ENCODE data around the gene RNF151. TPM values are rescaled to one million over a fixed set of nuclear protein-coding genes. Genes with fewer than 3 reads are reported as not detected.
"Not testable (repeated sequence)": the region's sequence is repeated elsewhere in the genome, so short reads cannot be mapped to it uniquely, and the experiment has no call there.

Gene RNF151, protein sequence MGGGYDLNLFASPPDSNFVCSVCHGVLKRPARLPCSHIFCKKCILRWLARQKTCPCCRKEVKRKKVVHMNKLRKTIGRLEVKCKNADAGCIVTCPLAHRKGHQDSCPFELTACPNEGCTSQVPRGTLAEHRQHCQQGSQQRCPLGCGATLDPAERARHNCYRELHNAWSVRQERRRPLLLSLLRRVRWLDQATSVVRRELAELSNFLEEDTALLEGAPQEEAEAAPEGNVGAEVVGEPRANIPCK
- total RNA-seq (2014; rRNA removed), result not detected in 2 replicates
- 0.07 TPM for polyA plus RNA-seq (2012)

DNA sequence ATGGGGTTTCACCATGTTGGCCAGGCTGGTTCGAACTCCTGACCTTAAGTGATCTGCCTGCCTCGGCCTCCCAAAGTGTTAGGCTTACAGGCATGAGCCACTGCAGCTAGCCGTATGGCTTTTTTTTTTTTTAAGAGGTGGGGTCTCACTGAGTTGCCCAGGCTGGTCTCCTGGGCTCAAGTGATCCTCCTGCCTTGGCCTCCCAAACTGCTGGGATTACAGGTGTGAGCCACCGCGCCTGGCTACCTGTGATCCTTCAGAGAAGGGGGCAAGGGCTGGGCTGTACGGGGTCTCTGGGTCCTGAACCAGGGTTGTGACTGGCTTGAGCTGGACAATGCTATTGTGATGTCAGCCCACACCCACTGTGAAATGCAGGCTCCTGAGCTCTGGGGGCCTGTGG, at the start of gene RNF151:
RNF151 (plus strand) TSS at position 397 of the 400 bp plus-strand sequence. CDS start 26 bp downstream, outside the sequence.
- no peak for DNase-seq (ENCODE audit: low read depth)

DNA sequence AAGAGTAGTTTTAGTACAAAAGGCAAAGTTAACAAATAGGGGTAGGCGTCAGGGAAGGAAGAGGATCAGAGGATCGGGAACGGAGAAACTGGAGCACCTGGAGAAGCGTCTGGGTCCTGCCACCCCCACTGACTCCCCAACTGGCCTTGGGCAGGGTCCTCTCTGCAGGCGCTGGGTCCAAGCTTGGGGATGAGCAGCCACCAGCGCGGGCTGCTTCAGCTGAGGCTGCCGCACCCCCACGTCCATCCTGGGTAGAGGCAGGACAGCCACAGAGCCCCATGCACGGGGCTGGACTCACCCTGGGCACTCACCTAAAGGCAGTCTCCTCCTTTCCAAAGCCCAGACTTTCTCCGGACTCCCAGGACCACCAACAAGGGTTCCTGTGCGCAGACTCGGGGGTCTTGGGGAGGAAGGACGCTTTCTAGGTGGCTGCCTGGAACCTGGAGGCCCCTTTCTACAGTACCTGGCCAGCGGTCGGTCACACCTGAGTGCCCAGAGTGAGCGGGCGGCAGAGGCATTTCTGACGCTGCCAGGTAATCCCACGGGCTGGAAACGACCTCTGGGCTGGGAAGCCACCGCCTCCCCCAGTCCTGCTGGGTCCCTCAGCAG, 49.5 kb upstream of the RNF151 start:
- DNase-seq (ENCODE audit: low read depth), result no peak

DNA sequence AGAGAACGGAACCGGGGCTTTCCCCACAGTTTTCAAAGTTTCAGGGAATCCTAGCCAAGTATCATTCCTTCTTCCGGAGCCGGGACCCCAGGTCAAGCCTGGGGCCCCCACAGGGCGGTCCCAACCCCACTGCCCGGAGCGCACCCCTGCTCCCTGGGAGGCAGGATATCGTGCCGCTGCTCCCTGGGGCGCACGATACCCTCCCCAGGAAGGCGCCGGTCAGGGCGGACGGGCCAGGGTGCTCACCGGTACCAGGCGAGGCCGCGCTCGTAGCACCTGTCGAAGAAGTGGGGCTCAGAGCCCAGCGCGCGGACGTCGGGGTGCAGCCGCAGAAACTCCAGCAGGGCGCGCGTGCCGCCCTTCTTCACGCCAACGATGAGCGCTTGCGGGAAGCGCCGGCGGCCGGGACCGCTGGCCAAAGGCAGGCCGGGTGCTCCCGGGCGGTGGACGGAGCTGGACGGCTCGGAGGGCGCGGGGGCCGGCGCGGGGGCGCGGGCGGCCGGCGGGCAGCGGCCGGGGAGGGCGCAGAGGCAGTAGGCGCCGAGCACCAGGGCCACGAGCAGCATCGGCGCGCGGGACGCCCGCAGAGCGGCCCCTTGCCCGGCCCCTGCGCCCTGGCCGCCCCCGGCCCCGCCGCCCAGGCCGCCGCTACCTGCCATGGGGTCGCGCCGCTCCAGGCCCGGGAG, 48.8 kb upstream of the RNF151 start:
- no peak for DNase-seq (ENCODE audit: low read depth)

DNA sequence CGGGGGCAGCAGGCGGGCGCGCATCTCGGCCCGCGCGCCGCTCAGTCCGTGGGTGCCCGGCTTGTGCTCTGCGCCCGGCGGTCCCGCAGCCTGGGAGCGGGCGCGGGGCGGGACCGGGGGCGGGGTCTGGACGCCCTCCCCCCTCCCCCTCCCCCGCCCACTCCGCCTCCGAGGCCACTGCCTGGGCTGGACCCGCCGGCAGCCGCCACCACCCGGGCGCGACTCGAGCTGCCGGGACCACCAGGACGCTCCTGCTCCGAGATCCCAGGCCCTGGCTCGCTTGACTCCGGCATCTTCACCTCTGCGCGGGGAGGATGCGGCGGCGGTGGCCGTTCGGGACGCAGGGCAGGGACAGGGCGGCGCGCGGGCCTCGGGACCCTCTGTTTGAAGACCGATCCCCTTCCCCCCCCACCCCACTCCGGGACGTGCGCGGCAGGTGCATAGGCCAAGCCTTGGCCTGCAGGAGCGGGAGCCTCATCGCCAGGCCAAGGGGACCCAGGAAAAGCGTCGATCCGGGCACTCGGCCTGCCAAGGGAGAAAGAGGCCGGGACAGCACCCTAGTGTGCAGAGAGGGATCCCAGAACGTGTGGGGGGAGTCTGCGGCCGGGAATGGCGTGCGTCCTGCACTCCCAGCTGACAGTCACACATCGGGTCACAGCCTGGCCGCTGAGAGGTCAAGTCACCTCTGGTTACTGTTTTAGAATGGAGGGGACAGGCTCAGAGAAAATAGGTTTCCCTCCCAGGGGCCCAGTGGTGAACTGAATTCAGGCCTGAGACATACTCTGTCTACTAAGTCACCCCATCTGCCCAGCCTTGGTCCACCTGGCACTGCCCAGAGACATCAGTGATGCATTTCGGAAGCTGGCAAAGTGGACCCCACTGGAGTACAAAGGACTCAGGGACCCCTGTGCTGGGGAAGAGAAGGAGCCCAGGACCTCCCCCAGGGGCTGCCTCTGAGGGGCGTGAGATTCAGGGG, 48.0 kb upstream of the RNF151 start, which contains the start of gene HS3ST6:
HS3ST6 (minus strand) TSS at position 65 of the 976 bp plus-strand sequence. CDS start 92 bp downstream, outside the sequence.
- DNase-seq (ENCODE audit: low read depth), result no peak

DNA sequence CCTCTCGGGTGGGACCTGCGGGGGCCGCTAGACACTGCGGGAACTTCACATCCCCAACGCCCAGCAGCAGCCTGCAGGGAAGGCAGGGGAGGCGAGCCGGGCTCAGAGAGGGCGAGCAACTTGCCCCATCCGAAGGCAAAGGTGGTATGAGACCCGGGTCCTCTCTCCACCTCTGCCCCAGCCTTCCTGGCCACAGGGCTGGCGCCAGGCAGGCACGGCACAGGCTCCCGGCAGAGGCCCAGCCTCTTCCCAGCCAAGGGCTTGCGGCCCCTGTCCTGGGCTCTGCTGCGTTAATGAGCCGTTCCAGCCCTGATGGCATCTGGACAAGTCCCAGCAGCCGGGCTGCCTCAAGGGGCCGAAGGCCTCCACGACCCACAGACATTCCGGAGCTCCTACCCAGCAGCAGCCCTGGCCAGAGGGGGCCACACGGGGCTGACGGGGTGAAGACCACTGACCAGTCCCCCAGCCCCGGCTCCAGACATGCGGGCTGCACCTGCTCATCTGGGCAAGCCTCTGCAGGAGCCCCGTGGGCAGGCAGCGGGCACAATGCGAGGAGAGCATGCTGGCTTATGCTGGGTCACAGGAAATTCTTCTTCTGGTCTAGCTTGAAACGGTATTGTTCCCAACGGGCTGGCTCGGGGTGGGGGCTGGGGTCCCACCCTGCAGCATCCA, 47.2 kb upstream of the RNF151 start:
- DNase-seq (ENCODE audit: low read depth), result no peak

DNA sequence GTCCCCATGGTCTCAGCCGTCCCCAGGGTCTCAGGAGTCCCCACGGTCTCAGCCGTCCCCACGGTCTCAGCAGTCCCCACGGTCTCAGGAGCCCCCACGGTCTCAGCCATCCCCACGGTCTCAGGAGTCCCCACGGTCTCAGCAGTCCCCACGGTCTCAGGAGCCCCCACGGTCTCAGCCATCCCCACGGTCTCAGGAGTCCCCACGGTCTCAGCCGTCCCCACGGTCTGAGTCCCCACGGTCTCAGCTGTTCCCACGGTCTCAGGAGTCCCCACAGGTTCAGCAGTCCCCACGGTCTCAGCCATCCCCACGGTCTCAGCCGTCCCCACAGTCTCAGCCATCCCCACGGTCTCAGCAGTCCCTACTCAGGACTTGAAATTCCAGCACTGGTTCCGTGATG, 46.5 kb upstream of the RNF151 start:
- DNase-seq (ENCODE audit: low read depth), result not testable (repeated sequence)

DNA sequence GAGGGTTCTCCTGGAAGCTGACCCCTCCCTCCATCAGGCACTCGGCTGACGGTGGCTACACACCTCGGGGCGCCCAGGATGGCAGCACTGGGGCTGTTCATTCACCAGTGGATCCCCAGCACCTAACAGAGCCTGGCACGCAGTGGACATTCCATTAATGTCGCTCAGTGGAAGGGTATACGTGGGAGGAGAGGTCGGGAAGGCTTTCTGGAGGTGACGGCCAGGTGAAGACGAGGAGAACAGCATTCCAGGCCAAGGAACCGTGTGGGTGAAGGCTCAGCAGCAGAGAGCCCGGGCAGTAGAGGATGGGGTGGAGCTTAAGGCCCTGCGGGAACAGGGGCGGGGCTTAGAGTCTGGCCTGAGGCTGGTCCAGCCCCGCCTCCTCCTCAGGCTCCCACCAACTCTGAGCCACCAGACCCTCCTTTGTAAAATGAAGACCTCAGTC, 45.9 kb upstream of the RNF151 start:
- no peak for DNase-seq (ENCODE audit: low read depth)

DNA sequence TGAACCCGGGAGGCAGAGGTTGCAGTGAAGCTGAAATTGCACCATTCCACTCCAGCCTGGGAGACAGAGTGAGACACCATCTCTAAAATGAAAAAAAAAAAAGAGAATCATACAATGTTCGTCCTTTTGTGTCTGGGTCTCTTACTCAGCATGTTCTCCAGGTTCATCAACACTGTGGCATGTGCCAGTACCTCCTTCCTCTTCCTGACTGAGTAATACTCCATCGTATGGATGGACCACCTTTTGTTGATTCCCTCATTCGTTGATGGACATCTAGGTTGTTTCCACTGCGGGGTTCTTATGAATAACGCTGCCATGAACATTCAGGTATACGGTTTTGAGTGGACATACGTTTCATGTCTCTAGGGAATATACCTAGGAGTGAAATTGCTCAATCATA, 44.3 kb upstream of the RNF151 start:
- no peak for DNase-seq (ENCODE audit: low read depth)

DNA sequence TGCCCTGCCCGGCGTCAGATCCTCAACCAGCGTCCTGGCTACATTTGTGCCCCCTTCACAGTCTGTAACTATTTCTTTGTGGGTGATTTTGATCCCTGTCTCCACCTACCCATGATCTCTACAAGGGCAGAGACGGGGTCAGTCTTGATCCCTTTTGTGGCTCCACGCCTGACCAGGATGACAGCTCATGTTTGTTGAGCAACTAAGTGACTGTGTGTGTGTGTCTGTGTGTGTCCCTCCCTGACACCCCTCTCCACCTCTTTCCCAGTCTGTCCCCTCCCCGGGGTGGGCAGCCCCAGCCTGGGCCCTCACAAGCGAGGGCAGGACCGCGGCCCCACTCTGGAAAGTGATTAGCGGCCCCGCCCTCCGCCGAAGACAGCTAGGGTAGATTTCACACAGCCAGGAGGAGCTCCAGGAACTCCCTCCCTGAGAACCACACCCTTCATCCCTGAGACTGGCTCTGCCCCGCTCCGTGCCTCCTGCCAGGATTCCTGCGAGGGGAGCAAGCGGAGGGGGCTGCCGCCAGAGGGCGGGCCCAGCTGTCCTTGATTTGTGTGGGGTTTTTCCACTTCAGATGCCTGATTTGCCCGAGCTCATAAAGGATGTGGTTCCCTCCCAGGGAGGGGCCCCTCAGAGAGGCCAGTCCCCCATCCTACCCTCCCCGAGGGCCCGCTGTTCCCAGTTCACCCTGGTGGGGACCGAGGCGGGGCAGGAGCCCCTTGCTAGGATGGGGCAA, 43.2 kb upstream of the RNF151 start:
- no peak for DNase-seq (ENCODE audit: low read depth)

DNA sequence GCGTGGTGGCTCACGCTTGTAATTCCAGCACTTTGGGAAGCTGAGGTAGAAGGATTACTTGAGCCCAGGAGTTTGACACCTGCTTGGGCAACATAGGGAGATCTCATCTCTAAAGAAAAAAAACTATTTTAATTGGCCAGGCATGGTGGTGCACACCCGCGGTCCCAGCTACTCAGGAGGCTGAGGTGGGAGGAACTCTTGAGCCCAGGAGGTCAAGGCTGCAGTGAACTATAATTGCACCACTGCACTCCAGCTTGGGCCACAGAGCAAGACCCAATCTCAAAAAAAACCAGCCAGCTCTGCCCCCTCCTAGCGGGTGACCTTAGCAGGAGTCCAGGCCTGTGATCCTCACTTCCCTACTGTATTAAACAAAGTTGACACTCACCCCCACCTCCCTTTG, 42.6 kb upstream of the RNF151 start:
- DNase-seq (ENCODE audit: low read depth), result no peak

DNA sequence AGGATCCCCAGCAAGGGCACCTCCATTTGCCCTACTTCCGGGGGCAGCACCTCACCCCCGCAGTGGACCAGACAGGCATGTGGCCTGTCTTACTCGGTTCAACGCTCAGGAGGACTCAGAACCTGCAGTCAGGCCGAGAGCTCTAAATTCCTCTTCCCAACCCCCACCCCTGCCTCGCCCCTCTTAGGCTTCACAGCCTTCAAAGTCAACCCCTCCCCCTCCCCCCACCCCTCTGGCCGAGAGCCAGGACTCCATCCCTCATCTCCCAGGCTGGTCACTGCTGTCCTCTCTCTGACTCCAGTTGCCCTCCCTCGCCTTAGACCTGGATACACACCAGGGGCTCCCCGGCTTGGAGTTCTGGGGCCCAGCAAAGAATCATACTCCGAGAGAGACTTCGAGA, 40.4 kb upstream of the RNF151 start:
- no peak for DNase-seq (ENCODE audit: low read depth)

DNA sequence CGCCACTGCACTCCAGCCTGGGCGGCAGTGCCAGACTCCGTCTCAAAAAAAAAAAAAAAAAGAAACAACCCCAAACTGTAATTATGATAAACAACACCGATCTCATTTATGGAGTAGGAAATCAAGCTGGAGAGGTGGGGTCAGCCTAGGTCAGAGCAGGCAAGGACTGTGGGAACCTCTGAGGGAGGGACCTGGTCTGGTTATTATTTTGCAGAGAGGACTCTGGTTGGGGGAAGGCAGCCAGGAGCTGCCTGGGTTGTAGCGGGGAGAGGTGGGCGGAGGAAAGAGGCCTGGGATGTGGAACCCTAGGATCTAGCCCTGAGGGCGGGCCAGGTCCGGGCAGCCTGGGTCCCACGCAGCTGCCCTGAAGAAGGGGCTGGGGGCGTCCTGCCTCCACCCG, 37.6 kb upstream of the RNF151 start:
- no peak for DNase-seq (ENCODE audit: low read depth)

DNA sequence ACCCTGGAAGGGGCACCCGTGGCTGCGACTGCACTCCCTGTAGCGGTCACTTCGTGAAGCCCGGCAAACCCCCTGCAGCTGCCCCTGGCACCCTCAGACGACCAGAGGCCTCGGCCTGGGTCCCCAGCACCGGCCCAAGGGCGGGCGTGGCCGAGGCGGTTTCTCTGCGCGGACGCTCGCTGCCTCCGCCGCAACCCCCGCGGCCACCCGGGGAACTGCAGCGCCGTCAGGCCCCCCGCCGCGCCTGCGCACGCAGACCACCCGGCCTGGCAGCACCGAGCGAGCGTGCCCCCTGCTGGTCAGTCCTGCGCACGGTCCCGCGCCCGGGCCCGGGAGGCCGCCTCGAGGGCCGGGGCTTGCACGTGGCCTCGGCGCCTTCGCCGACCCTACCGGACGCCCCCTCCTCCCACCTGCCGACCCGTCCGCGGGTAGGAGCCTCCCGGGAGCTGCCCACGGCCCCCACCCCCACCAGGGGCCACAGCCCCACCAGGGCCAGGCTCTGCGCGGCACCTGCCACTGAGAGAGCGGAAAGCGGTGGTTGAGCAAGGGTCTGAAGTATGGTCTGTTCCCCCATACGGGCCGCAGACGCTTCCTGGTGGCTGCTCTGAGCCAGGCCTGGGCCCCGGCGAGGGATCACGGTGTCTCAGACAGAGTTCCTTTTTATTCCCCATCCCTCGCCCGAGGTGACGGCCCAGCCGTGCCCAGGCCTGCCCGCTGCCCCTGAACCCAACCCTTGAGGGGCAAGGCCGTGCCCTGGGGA, 36.9 kb upstream of the RNF151 start:
- peak; percentile 68 for DNase-seq (ENCODE audit: low read depth)

DNA sequence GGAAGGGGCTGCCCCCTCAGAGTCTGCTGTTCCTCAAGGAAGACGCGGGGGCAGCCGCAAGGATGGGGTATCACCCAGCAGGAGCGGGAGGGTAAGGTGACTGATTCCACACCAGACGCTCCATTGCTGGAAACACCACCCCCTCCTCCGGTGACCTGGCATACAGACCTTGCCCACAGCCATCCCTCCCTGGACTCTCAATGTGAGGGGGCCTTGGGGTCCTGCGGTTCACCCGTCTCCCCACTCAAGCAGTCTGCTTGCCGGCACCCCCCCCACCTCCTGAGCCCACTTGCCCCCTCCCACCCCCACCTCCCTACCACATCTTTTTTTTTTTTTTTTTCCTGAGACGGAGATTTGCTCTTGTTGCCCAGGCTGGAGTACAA, 36.3 kb upstream of the RNF151 start:
- DNase-seq (ENCODE audit: low read depth), result no peak

DNA sequence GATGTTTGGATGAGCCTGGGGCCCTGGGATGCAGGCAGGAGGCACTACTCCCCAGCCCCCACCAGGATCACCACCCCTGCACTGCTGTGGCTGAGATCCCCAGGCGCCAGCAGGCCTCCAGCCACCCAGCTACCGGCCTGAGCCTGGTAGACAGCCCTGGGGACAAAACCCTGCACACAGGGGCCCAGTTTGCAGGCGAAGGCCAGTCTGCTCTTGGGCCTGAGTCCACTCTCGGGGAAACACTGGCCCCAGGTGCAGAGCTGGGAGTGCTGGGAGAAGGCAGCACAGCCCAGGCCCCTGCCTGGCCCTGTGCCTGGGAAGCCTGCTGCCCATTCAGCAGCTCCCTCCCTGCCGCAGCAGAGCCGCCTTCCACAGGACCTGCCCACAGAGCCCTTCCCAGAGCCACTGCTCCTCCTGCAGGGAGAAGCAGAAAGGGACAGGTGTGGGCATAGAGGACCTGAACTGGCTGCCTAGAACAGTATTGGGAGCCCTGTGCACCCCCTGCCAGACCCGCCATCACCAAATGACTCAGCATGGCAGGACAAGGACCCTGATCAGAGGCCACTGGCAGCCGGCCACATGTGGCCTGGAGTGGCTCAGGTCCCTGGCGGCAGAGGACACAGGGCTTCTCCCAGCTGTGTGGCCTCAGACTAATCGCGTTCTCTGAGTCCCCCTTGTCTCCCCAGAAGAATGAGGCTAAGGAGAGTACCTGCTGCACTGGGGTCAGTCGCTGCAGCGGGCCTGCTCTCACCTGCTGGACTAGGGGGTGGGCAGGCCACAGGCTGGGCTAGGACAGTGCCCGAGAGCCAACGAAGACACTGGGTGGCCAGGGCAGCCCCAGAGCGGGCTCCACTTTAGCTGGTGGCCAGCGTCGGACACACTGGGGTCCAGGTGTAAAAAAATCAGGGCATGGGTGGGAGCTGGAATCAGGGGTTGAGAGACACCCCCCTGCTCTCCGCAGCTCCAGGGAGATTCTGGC, 34.3 kb upstream of the RNF151 start:
- DNase-seq (ENCODE audit: low read depth), result no peak

DNA sequence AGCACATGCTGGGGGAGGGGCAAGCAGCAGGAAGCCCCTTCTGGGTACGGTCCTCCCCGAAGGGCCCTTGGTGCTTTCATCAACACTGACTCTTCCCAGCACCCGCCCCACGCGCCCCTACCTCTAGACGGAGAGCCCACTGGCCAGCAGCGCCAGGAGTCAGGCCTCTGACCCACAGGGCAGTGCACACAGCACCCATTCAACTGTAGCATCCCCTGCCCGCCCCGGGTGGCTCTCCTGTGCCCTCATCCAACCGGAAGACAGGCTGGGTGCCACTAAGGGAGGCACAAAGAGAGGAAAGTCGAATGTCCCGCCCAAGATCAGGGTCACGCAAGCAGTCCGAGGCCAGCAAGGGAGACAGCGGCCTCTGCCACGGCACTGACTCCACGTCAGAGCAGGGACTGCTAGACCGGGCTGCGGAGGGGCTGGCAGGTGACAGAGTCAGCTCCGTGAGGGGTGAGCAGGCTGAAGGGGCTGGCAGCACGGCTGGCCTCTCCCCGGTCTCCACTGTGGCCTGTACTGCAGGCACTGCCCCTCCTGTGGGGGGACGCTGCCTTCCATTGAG, 33.5 kb upstream of the RNF151 start:
- no peak for DNase-seq (ENCODE audit: low read depth)

DNA sequence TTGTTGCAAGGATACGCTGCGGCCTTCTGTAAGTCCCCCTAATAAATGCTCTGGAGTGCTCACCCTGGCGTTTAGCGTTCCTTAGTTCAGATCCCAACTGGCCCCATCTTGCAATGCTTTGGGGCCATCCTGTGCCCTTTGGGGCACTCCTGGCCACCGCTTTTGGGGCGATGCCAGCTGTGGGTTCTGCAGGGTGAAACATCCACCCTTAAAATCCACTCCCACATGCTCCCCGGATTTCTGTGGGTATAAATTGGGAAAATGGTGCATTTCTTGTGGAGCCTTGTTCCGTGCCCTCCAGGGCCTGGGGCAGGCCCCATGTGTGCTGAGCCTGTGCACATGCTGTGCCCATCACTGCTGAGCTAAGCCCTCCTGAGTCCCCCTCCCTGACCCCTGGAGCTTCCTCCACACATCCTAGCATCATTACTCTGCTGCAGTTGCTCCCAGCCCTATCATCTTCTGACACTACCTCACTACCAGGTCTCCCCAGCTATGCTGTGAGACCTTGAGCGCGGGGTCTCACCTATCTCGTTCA, 29.6 kb upstream of the RNF151 start:
- no peak for DNase-seq (ENCODE audit: low read depth)

DNA sequence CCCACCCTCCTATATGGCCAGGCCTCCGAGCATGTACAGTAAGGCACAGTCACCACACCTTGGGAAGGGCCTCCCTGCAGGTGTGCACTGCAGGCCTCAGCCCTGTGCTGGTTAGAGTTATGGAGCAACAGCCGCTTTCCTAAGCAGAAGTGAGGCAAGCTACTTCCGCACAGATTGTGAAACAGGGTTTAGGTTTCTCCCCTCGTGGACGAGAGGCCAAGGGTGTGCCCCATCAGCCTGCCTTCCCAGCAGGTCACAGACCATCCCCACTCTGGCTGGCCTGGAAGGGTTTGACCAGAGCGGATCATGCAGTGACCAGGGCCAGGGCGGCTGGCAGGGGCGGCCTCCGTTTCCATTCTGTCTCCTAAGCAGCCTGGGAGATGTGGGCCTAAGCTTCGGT, 28.3 kb upstream of the RNF151 start:
- DNase-seq (ENCODE audit: low read depth), result no peak

All from LHCN-M2 (cell line).